Measurements from ENCODE around the gene CAPS2. TPM values are rescaled to one million over a fixed set of nuclear protein-coding genes. Genes with fewer than 3 reads are reported as not detected.

CAPS2 gene
- total RNA-seq, 1 donor from 2014 or later, result 2.1 TPM

DNA sequence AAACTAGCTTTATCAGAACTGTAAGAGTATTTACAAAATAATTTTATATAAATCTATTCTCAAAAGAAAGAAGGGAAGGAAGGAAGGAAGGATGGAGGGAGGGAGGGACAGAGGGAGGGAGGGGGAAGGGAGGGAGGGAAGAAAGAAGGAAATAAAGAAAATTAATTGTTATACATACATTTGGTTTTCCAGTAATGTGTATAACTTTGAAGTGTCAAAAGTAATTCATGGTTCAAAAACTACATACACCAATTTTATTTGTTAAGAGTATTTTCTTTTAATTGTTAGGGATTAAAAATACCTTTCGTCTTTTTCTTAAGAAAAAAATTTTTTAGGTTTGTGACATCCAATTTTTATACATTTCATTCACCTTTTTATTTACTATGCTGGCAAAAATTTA is 103.0 kb downstream of the CAPS2 start:
- Mint-ChIP-seq H3K27me3 (ENCODE audit: unreplicated experiment) (no peaks in the 10 kb centered on the region), H3K27ac (ENCODE audit: unreplicated experiment) (no peak overlapping the region), H3K4me1 (ENCODE audit: unreplicated experiment) (no peaks in the 10 kb centered on the region), H3K36me3 (ENCODE audit: low read depth, unreplicated experiment) (no peaks in the 10 kb centered on the region), H3K9me3 (ENCODE audit: unreplicated experiment) (no peaks in the 10 kb centered on the region), H3K4me3 (ENCODE audit: unreplicated experiment) (no peak overlapping the region)
- TF ChIP-seq, protein P1, sequence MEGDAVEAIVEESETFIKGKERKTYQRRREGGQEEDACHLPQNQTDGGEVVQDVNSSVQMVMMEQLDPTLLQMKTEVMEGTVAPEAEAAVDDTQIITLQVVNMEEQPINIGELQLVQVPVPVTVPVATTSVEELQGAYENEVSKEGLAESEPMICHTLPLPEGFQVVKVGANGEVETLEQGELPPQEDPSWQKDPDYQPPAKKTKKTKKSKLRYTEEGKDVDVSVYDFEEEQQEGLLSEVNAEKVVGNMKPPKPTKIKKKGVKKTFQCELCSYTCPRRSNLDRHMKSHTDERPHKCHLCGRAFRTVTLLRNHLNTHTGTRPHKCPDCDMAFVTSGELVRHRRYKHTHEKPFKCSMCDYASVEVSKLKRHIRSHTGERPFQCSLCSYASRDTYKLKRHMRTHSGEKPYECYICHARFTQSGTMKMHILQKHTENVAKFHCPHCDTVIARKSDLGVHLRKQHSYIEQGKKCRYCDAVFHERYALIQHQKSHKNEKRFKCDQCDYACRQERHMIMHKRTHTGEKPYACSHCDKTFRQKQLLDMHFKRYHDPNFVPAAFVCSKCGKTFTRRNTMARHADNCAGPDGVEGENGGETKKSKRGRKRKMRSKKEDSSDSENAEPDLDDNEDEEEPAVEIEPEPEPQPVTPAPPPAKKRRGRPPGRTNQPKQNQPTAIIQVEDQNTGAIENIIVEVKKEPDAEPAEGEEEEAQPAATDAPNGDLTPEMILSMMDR (IDR thresholded peaks at IDR 0.05; ENCODE audit: unreplicated experiment), result no peak
- no peak for DNase-seq (ENCODE audit: low spot score)

Other genes starting within 250 kb of the CAPS2 start
- not detected for gene KCNC2, start 120.5 kb downstream of the CAPS2 start, total RNA-seq (ENCODE audit: unreplicated experiment)
- not detected for gene GLIPR1L1, start 4.3 kb upstream of the CAPS2 start, total RNA-seq (ENCODE audit: unreplicated experiment)
- gene GLIPR1L2, start 60.8 kb upstream of the CAPS2 start, total RNA-seq (ENCODE audit: unreplicated experiment), result 0.26 TPM
- 0.38 TPM for gene GLIPR1, start 150.4 kb upstream of the CAPS2 start, total RNA-seq (ENCODE audit: unreplicated experiment)
- gene KRR1, start 181.3 kb upstream of the CAPS2 start, total RNA-seq (ENCODE audit: unreplicated experiment), result 53.2 TPM

All from endothelial cell (in vitro differentiated cells).